ENCODE results near the gene DAD1. TPM values are rescaled to one million over a fixed set of nuclear protein-coding genes. Genes with fewer than 3 reads are reported as not detected.
A peak's percentile ranks its signal among the peaks of the same experiment; 100 is the strongest.

DAD1 gene
- total RNA-seq, 3 donors from 2014 or later, result 287 to 323 (median 300) TPM

- no peaks in the 10 kb centered on the region for H3K9me3 Mint-ChIP-seq
Measured at GRCh38 chr14:22523283-22523682, 65.7 kb downstream of the DAD1 start.

DNA sequence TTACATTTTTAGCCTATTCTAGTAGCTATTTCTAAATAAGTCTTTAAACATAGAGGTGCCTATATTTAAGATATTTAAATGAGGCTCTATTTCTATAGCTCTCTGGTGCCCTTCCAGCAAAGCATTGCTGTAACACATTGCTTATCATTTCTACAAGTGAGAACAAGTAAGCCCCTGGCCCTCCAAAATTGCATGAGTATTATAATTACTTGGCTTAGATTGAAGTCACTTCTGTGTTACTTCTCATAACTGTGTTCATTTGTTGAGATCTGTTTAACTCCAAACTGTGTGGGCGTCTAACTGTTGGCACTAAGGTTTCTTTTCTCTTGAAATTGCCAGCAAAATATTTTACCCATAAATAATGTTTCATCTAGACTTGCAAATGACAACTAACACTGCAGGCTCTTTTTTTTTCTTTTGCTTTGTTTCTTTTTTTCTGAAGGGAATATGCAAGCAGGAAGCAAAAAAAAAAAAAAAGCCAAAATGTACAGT is 66.5 kb downstream of the DAD1 start:
- H3K36me3 Mint-ChIP-seq (ENCODE audit: insufficient read depth), result peaks cover 83% of the 10 kb centered on the region
- peaks cover 95% of the 10 kb centered on the region for H3K4me1 Mint-ChIP-seq (ENCODE audit: low read depth)
- DNase-seq (no peak), ATAC-seq (peak; percentile 32 to 33)
- no peaks in the 10 kb centered on the region for H3K9me3 Mint-ChIP-seq
- H3K4me3 Mint-ChIP-seq, result peak overlapping the region; percentile 83
- no peaks in the 10 kb centered on the region for H3K27me3 Mint-ChIP-seq (ENCODE audit: low read depth)

More at GRCh38 chr14:22523283-22523682, 65.7 kb downstream of the DAD1 start:
- DNase-seq, result no peak
- peak overlapping the region; percentile 83 for H3K4me3 Mint-ChIP-seq
- H3K27me3 Mint-ChIP-seq (ENCODE audit: low read depth), result no peaks in the 10 kb centered on the region
- H3K36me3 Mint-ChIP-seq (ENCODE audit: insufficient read depth), result peaks cover 80% of the 10 kb centered on the region
- H3K4me1 Mint-ChIP-seq (ENCODE audit: low read depth), result peaks cover 92% of the 10 kb centered on the region
- no peak for ATAC-seq

- ATAC-seq (no peak), DNase-seq (no peak)
- Mint-ChIP-seq H3K4me3 (peak overlapping the region; percentile 83), H3K9me3 (no peaks in the 10 kb centered on the region), H3K36me3 (ENCODE audit: insufficient read depth) (peaks cover 83% of the 10 kb centered on the region), H3K4me1 (ENCODE audit: low read depth) (peaks cover 95% of the 10 kb centered on the region), H3K27me3 (ENCODE audit: low read depth) (no peaks in the 10 kb centered on the region)
Measured at GRCh38 chr14:22521449-22522239, 67.4 kb downstream of the DAD1 start.

GRCh38 chr14:22520796-22521195 is 68.2 kb downstream of the DAD1 start:
- Mint-ChIP-seq H3K4me1 (ENCODE audit: low read depth) (peaks cover 94% of the 10 kb centered on the region), H3K4me3 (peak overlapping the region; percentile 83), H3K36me3 (ENCODE audit: insufficient read depth) (peaks cover 82% of the 10 kb centered on the region), H3K9me3 (no peaks in the 10 kb centered on the region), H3K27me3 (ENCODE audit: low read depth) (no peaks in the 10 kb centered on the region)
- DNase-seq (no peak), ATAC-seq (no peak)

- ATAC-seq, result peak; percentile 17 to 24
- DNase-seq, result no peak
- peaks cover 93% of the 10 kb centered on the region for H3K4me1 Mint-ChIP-seq (ENCODE audit: low read depth)
- H3K9me3 Mint-ChIP-seq, result no peaks in the 10 kb centered on the region
- H3K36me3 Mint-ChIP-seq (ENCODE audit: insufficient read depth), result peaks cover 83% of the 10 kb centered on the region
- peak overlapping the region; percentile 83 for H3K4me3 Mint-ChIP-seq
- H3K27me3 Mint-ChIP-seq (ENCODE audit: low read depth), result no peaks in the 10 kb centered on the region
Measured at GRCh38 chr14:22519877-22520685, 68.9 kb downstream of the DAD1 start.

DNA sequence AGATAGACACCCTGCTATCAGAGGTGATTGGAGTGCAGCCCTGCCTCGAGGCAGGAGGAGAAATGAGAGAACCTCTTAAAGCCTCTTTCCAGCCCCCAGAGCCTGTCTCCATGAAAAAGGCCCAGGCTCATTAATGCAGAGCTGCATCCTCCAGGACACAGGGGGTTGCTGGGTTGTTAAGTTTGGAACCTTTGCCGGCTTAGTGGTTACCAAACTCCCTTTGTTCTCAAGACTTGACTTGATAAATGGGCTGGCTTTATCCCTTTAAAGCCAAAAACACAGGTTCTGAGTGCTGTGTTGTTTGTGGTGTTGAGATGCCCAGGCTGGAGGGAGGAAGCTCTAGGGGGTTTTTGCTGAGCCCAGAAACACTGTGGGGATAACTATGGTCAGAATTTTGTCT is 71.0 kb downstream of the DAD1 start:
- no peaks in the 10 kb centered on the region for H3K9me3 Mint-ChIP-seq
- peak overlapping the region; percentile 83 for H3K4me3 Mint-ChIP-seq
- peaks cover 73% of the 10 kb centered on the region for H3K36me3 Mint-ChIP-seq (ENCODE audit: insufficient read depth)
- peaks cover 87% of the 10 kb centered on the region for H3K4me1 Mint-ChIP-seq (ENCODE audit: low read depth)
- DNase-seq (no peak), ATAC-seq (no peak)
- H3K27me3 Mint-ChIP-seq (ENCODE audit: low read depth), result no peaks in the 10 kb centered on the region

DNA sequence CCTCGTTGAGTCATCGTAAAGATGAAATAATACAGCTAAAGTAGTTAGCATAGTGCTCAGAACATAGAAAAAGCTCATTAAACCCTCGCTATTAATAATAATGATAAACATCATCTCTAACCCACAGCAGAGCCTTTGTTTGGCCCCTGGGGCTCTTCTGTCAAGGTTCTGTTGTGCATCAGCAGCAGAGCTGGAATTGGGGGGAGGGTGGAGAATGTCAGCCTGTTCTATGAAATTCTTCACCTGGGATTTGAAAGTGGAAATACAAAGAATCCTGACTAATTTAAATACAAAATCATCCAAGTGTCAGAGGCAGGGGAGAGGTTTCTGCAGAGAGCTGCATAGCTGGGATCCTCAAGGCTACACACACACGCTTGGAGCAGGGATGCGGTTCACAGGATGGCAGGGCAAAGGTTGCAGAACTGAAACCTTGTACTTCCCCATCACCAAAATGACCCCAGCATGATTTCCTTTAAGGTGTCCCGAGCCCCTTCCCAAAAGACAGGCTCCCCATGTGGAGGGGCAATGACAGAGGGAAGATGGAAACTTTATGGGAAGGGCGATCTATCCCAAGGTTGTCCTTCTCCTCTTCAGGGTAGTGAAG is 71.8 kb downstream of the DAD1 start:
- DNase-seq (no peak), ATAC-seq (no peak)
- Mint-ChIP-seq H3K9me3 (no peaks in the 10 kb centered on the region), H3K27me3 (ENCODE audit: low read depth) (no peaks in the 10 kb centered on the region), H3K4me1 (ENCODE audit: low read depth) (peaks cover 88% of the 10 kb centered on the region), H3K36me3 (ENCODE audit: insufficient read depth) (peaks cover 75% of the 10 kb centered on the region), H3K4me3 (peak overlapping the region; percentile 83)

DNA sequence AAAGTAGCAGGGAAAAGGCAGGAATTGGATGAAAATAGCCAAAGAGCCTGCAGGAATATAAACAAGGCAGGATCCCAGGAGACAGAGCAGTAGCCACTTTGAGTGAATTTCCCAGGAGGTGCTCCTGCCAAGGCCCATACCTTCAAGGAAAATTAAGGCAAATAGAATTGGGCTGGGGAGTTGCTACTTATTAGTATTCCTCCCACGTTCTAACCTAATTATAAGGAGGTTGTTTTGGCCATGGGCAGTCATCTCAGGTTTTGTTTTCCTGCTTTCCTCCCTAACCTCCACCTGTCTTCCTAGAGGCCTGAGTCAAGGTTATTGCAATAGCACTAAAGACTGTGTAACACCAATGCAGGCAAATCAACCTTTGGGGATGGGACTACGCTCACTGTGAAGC is 73.1 kb downstream of the DAD1 start:
- peaks cover 85% of the 10 kb centered on the region for H3K4me1 Mint-ChIP-seq (ENCODE audit: low read depth)
- ATAC-seq, result no peak
- H3K27me3 Mint-ChIP-seq (ENCODE audit: low read depth), result no peaks in the 10 kb centered on the region
- peak overlapping the region; percentile 83 for H3K4me3 Mint-ChIP-seq
- peaks cover 79% of the 10 kb centered on the region for H3K36me3 Mint-ChIP-seq (ENCODE audit: insufficient read depth)
- no peaks in the 10 kb centered on the region for H3K9me3 Mint-ChIP-seq
- no peak for DNase-seq

Other genes starting within 250 kb of the DAD1 start
- gene ABHD4, start 9.1 kb upstream of the DAD1 start, total RNA-seq, result 1 to 10 TPM; 1.9 to 3.9 (median 2.1) TPM
- not detected for gene OR6J1, start 55.1 kb upstream of the DAD1 start, total RNA-seq
- gene OXA1L, start 177.5 kb upstream of the DAD1 start, total RNA-seq, result 100 to 1,000 TPM; 133 to 139 (median 138) TPM
- under 1 TPM; 0.16 to 0.51 (median 0.19) TPM for gene SLC7A7, start 226.2 kb upstream of the DAD1 start, total RNA-seq
- 100 to 1,000 TPM; 247 to 250 (median 249) TPM for gene MRPL52, start 240.7 kb upstream of the DAD1 start, total RNA-seq
- 1 to 10 TPM in 2 of 3 donors, under 1 TPM in 1; 0.76 to 1.6 (median 1.2) TPM for gene MMP14, start 247.4 kb upstream of the DAD1 start, total RNA-seq

All from activated T-cell treated with anti-CD3 and anti-CD28 coated beads, Interleukin-2, amount 50 U/mL, for 4 hours (primary cell).